ENCODE measurements around the gene CDH4. TPM values are rescaled to one million over a fixed set of nuclear protein-coding genes. Genes with fewer than 3 reads are reported as not detected.

Gene CDH4
- total and polyA plus RNA-seq, 2 of the 4 experiments (the other 2 are of a cell fraction), result 1.6 to 3.5 TPM

GRCh38 chr20:61311656-61312387, 59.8 kb downstream of the CDH4 start:
- no peak overlapping the region for H3K23ac ChIP-seq (ENCODE audit: low read depth, low read length)
- H3K18ac ChIP-seq (ENCODE audit: low read depth, low read length), result no peak overlapping the region
- H3K27me3 ChIP-seq (ENCODE audit: control insufficient read depth, insufficient read depth, low read length), result no peaks in the 10 kb centered on the region
- no peak for DNase-seq
- CTCF ChIA-PET, result no interaction called here
- H2BK120ac ChIP-seq (ENCODE audit: low read depth, low read length), result no peak overlapping the region
- no peak for ATAC-seq (ENCODE audit: low read depth)
- no peak overlapping the region for H4K8ac ChIP-seq (ENCODE audit: low read depth in 2 of 2, low read length in 2 of 2)
- H3K56ac ChIP-seq (ENCODE audit: extremely low read depth, insufficient read depth, low read length), result no peak overlapping the region
- no peak overlapping the region for H3K27ac ChIP-seq (ENCODE audit: insufficient read depth, low read length)
- H3K4ac ChIP-seq (ENCODE audit: low read depth, low read length), result no peak overlapping the region
- no peaks in the 10 kb centered on the region; the same call in 1 of the 2 replicates for H4K20me1 ChIP-seq (ENCODE audit: insufficient read depth, low read length)
- no peak for TF ChIP-seq RCOR1 (IDR thresholded peaks at IDR 0.05; ENCODE audit: insufficient replicate concordance, low read length)
- no peak for TF ChIP-seq RFX5 (IDR thresholded peaks at IDR 0.05; ENCODE audit: low read depth, low read length)
- TF ChIP-seq MXI1 (IDR thresholded peaks at IDR 0.05; ENCODE audit: borderline replicate concordance, low read depth, low read length), result no peak
- no peak for TF ChIP-seq USF2 (IDR thresholded peaks at IDR 0.05; ENCODE audit: low read depth, low read length)
- no peak for TF ChIP-seq CHD1 (IDR thresholded peaks at IDR 0.05; ENCODE audit: low read depth, low read length)
- no peak for TF ChIP-seq BHLHE40 (IDR thresholded peaks at IDR 0.05; ENCODE audit: low read depth, low read length)
- TF ChIP-seq, protein P1, sequence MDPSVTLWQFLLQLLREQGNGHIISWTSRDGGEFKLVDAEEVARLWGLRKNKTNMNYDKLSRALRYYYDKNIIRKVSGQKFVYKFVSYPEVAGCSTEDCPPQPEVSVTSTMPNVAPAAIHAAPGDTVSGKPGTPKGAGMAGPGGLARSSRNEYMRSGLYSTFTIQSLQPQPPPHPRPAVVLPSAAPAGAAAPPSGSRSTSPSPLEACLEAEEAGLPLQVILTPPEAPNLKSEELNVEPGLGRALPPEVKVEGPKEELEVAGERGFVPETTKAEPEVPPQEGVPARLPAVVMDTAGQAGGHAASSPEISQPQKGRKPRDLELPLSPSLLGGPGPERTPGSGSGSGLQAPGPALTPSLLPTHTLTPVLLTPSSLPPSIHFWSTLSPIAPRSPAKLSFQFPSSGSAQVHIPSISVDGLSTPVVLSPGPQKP (IDR thresholded peaks at IDR 0.05; ENCODE audit: borderline replicate concordance, low read depth, low read length), result no peak
- TF ChIP-seq CTCF (conservative IDR thresholded peaks at IDR 0.05; ENCODE audit: low read depth, low read length), result no peak
- no peak for TF ChIP-seq RAD21 (IDR thresholded peaks at IDR 0.05; ENCODE audit: low read length)
- no peak for TF ChIP-seq MAFK (IDR thresholded peaks at IDR 0.05; ENCODE audit: low read depth, low read length)
- no peak for TF ChIP-seq CEBPB (IDR thresholded peaks at IDR 0.05; ENCODE audit: low read depth, low read length)
- TF ChIP-seq SMC3 (IDR thresholded peaks at IDR 0.05; ENCODE audit: low read depth, low read length), result no peak
- TF ChIP-seq MAZ (IDR thresholded peaks at IDR 0.05; ENCODE audit: borderline replicate concordance, low read depth, low read length), result no peak
- no peak for TF ChIP-seq FOS (IDR thresholded peaks at IDR 0.05; ENCODE audit: low read depth, low read length)
- TF ChIP-seq NFE2L2 (IDR thresholded peaks at IDR 0.05; ENCODE audit: low read depth, low read length), result no peak
- no peak for TF ChIP-seq POLR2A (IDR thresholded peaks at IDR 0.05; ENCODE audit: low read depth, low read length)
- no peak overlapping the region for H3K9ac ChIP-seq (ENCODE audit: low read depth, low read length)
- H2AFZ ChIP-seq (replicated peaks; ENCODE audit: low read length, poor library complexity), result no peak overlapping the region
- H3K79me1 ChIP-seq (ENCODE audit: low read depth in 1 of 2, low read length in 2 of 2), result peaks cover 0 to 5% of the 10 kb centered on the region in 2 experiments; a peak in 2 of 4 replicates
- no peak overlapping the region for H3K14ac ChIP-seq (replicated peaks; ENCODE audit: low read depth, low read length)
- no peak overlapping the region for H3K4me2 ChIP-seq (ENCODE audit: low read depth, low read length)
- H3K9me1 ChIP-seq (ENCODE audit: insufficient read depth, low read length), result peaks cover 10% of the 10 kb centered on the region; the same call in 1 of the 2 replicates
- no peaks in the 10 kb centered on the region for H3K4me1 ChIP-seq (ENCODE audit: control insufficient read depth, insufficient read depth, low read length)
- peak overlapping the region; percentile 37 for H2BK5ac ChIP-seq (ENCODE audit: low read depth, low read length, poor library complexity, severe bottlenecking)
- no peak overlapping the region for H4K91ac ChIP-seq (ENCODE audit: insufficient read depth, low read depth, low read length)
- dilution Hi-C loops (cut with HindIII; ENCODE audit: low sequenced_read_pairs, unreplicated experiment) (no loop called here), in situ Hi-C loops (cut with MboI; ENCODE audit: low sequenced_read_pairs) (no loop called here), intact Hi-C loops (cut with micrococcal nuclease) (no loop called here)
- WGBS, 2 experiments (ENCODE audit: extremely low coverage in 2 of 2, insufficient read length in 1 of 2), result 96% methylated on average over 10 of the region's 13 CpGs; no CpG with 5 or more reads in 1 of the 2 experiments
- BruUV-seq (replicated peaks), result no TSS peak
- H4K5ac ChIP-seq (ENCODE audit: low read depth, low read length), result no peak overlapping the region
- H2AK9ac ChIP-seq (replicated peaks; ENCODE audit: low read depth, low read length, poor library complexity), result no peak overlapping the region
- POLR2A ChIA-PET (ENCODE audit: unreplicated experiment), result no interaction called here
- no peak overlapping the region for H2AK5ac ChIP-seq (ENCODE audit: low read depth, low read length)
- no peaks in the 10 kb centered on the region for H3K36me3 ChIP-seq (ENCODE audit: control insufficient read depth, insufficient read depth, low read length)
- H3K9me3 ChIP-seq (ENCODE audit: control insufficient read depth, insufficient read depth, low read length), result no peaks in the 10 kb centered on the region
- H3K4me3 ChIP-seq (ENCODE audit: insufficient read depth, low read depth, low read length), result no peak overlapping the region
- no peak overlapping the region for H2BK15ac ChIP-seq (ENCODE audit: low read depth, low read length)
- no peak overlapping the region for H2BK20ac ChIP-seq (ENCODE audit: low read depth, low read length)

Data from IMR-90 (cell line).